Measurements from ENCODE around the gene DNAJB2. TPM values are rescaled to one million over a fixed set of nuclear protein-coding genes. Genes with fewer than 3 reads are reported as not detected.

DNAJB2 gene
- total and polyA plus RNA-seq, 2 of the 8 experiments (the other 6 are each of a cell fraction or from before 2014, with no cell fraction given): 21.0 to 26.3 TPM

MicroRNAs encoded within 50 kb of the gene (microRNA counts, 767-probe panel; counts per million panel counts)
- 879 counts per million, percentile 95 among the panel's probes with 10 or more counts for microRNA hsa-miR-153

Small RNA genes within 50 kb of the gene (microRNA-seq; reads per million reads assigned to microRNA genes)
- gene MIR153-1 (ENCODE audit: borderline microRNAs expressed in 2 of 2, borderline number of aligned reads in 2 of 2, borderline replicate concordance in 1 of 2): 0 reads per million in 2 experiments

Small RNA genes within 50 kb of the gene (small RNA-seq; reads per million reads assigned to genes)
- 21.4 reads per million, percentile 92 among the genes with 10 or more reads in this experiment for gene MIR153-1 (ENCODE audit: insufficient read depth)

Other genes starting within 250 kb of the DNAJB2 start
- 0.13 and 0.19 TPM in 2 replicates for gene CFAP65, start 237.8 kb upstream of the DNAJB2 start, total RNA-seq (2021; fragmentation: NEBNext Ultra II Directional; extraction: Animal tissue kit (Norgen Biotek cat#: 25700))
- 0.38 and 0.45 TPM in 2 replicates for gene CFAP65, start 237.8 kb upstream of the DNAJB2 start, polyA plus RNA-seq (2011; rRNA removed)
- gene IHH, start 218.4 kb upstream of the DNAJB2 start, total RNA-seq (2021; fragmentation: NEBNext Ultra II Directional; extraction: Animal tissue kit (Norgen Biotek cat#: 25700)): not detected in 2 replicates
- 0.03 and 0.13 TPM in 2 replicates for gene IHH, start 218.4 kb upstream of the DNAJB2 start, polyA plus RNA-seq (2011; rRNA removed)
- gene NHEJ1, start 118.6 kb upstream of the DNAJB2 start, total RNA-seq (2021; fragmentation: NEBNext Ultra II Directional; extraction: Animal tissue kit (Norgen Biotek cat#: 25700)): 22.7 and 25.7 TPM in 2 replicates
- gene NHEJ1, start 118.6 kb upstream of the DNAJB2 start, polyA plus RNA-seq (2011; rRNA removed): 19.4 and 24.1 TPM in 2 replicates
- gene SLC23A3, start 109.3 kb upstream of the DNAJB2 start, total RNA-seq (2021; fragmentation: NEBNext Ultra II Directional; extraction: Animal tissue kit (Norgen Biotek cat#: 25700)): 0.84 and 0.90 TPM in 2 replicates
- 0.31 and 0.35 TPM in 2 replicates for gene SLC23A3, start 109.3 kb upstream of the DNAJB2 start, polyA plus RNA-seq (2011; rRNA removed)
- gene CNPPD1, start 102.4 kb upstream of the DNAJB2 start, total RNA-seq (2021; fragmentation: NEBNext Ultra II Directional; extraction: Animal tissue kit (Norgen Biotek cat#: 25700)): 32.9 and 33.0 TPM in 2 replicates
- gene CNPPD1, start 102.4 kb upstream of the DNAJB2 start, polyA plus RNA-seq (2011; rRNA removed): 35.9 and 44.8 TPM in 2 replicates
- 50.2 and 51.3 TPM in 2 replicates for gene RETREG2, start 101.1 kb upstream of the DNAJB2 start, total RNA-seq (2021; fragmentation: NEBNext Ultra II Directional; extraction: Animal tissue kit (Norgen Biotek cat#: 25700))
- gene RETREG2, start 101.1 kb upstream of the DNAJB2 start, polyA plus RNA-seq (2011; rRNA removed): 66.8 and 67.4 TPM in 2 replicates
- 16.0 and 16.6 TPM in 2 replicates for gene ZFAND2B, start 72.6 kb upstream of the DNAJB2 start, total RNA-seq (2021; fragmentation: NEBNext Ultra II Directional; extraction: Animal tissue kit (Norgen Biotek cat#: 25700))
- gene ZFAND2B, start 72.6 kb upstream of the DNAJB2 start, polyA plus RNA-seq (2011; rRNA removed): 17.9 and 20.2 TPM in 2 replicates
- gene ABCB6, start 60.4 kb upstream of the DNAJB2 start, total RNA-seq (2021; fragmentation: NEBNext Ultra II Directional; extraction: Animal tissue kit (Norgen Biotek cat#: 25700)): 44.9 and 49.9 TPM in 2 replicates
- gene ABCB6, start 60.4 kb upstream of the DNAJB2 start, polyA plus RNA-seq (2011; rRNA removed): 50.6 and 65.6 TPM in 2 replicates
- gene ATG9A, start 49.7 kb upstream of the DNAJB2 start, total RNA-seq (2021; fragmentation: NEBNext Ultra II Directional; extraction: Animal tissue kit (Norgen Biotek cat#: 25700)): 43.6 and 43.8 TPM in 2 replicates
- gene ATG9A, start 49.7 kb upstream of the DNAJB2 start, polyA plus RNA-seq (2011; rRNA removed): 66.8 and 82.2 TPM in 2 replicates
- gene ANKZF1, start 49.6 kb upstream of the DNAJB2 start, total RNA-seq (2021; fragmentation: NEBNext Ultra II Directional; extraction: Animal tissue kit (Norgen Biotek cat#: 25700)): 44.4 and 50.1 TPM in 2 replicates
- gene ANKZF1, start 49.6 kb upstream of the DNAJB2 start, polyA plus RNA-seq (2011; rRNA removed): 32.5 and 43.7 TPM in 2 replicates
- 3.2 and 3.7 TPM in 2 replicates for gene GLB1L, start 33.9 kb upstream of the DNAJB2 start, total RNA-seq (2021; fragmentation: NEBNext Ultra II Directional; extraction: Animal tissue kit (Norgen Biotek cat#: 25700))
- gene GLB1L, start 33.9 kb upstream of the DNAJB2 start, polyA plus RNA-seq (2011; rRNA removed): 3.7 and 4.0 TPM in 2 replicates
- 17.0 and 21.3 TPM in 2 replicates for gene STK16, start 33.9 kb upstream of the DNAJB2 start, total RNA-seq (2021; fragmentation: NEBNext Ultra II Directional; extraction: Animal tissue kit (Norgen Biotek cat#: 25700))
- gene STK16, start 33.9 kb upstream of the DNAJB2 start, polyA plus RNA-seq (2011; rRNA removed): 51.4 and 69.9 TPM in 2 replicates
- gene TUBA4B, start 26.1 kb upstream of the DNAJB2 start, total RNA-seq (2021; fragmentation: NEBNext Ultra II Directional; extraction: Animal tissue kit (Norgen Biotek cat#: 25700)): 0.24 TPM in 1 of 2 replicates, not detected in the other
- gene TUBA4B, start 26.1 kb upstream of the DNAJB2 start, polyA plus RNA-seq (2011; rRNA removed): 0.08 and 0.25 TPM in 2 replicates
- gene TUBA4A, start 25.4 kb upstream of the DNAJB2 start, total RNA-seq (2021; fragmentation: NEBNext Ultra II Directional; extraction: Animal tissue kit (Norgen Biotek cat#: 25700)): 59.5 and 67.3 TPM in 2 replicates
- 172 and 174 TPM in 2 replicates for gene TUBA4A, start 25.4 kb upstream of the DNAJB2 start, polyA plus RNA-seq (2011; rRNA removed)
- 5.2 and 5.4 TPM in 2 replicates for gene PTPRN, start 30.0 kb downstream of the DNAJB2 start, total RNA-seq (2021; fragmentation: NEBNext Ultra II Directional; extraction: Animal tissue kit (Norgen Biotek cat#: 25700))
- 8.2 and 17.4 TPM in 2 replicates for gene PTPRN, start 30.0 kb downstream of the DNAJB2 start, polyA plus RNA-seq (2011; rRNA removed)
- not detected in 2 replicates for gene RESP18, start 53.4 kb downstream of the DNAJB2 start, total RNA-seq (2021; fragmentation: NEBNext Ultra II Directional; extraction: Animal tissue kit (Norgen Biotek cat#: 25700))
- 0.11 TPM in 1 of 2 replicates, not detected in the other for gene RESP18, start 53.4 kb downstream of the DNAJB2 start, polyA plus RNA-seq (2011; rRNA removed)
- 59.8 and 64.2 TPM in 2 replicates for gene DNPEP, start 108.5 kb downstream of the DNAJB2 start, total RNA-seq (2021; fragmentation: NEBNext Ultra II Directional; extraction: Animal tissue kit (Norgen Biotek cat#: 25700))
- 109 and 142 TPM in 2 replicates for gene DNPEP, start 108.5 kb downstream of the DNAJB2 start, polyA plus RNA-seq (2011; rRNA removed)
- gene DES, start 139.0 kb downstream of the DNAJB2 start, total RNA-seq (2021; fragmentation: NEBNext Ultra II Directional; extraction: Animal tissue kit (Norgen Biotek cat#: 25700)): 1.5 and 1.8 TPM in 2 replicates
- 3.8 and 4.3 TPM in 2 replicates for gene DES, start 139.0 kb downstream of the DNAJB2 start, polyA plus RNA-seq (2011; rRNA removed)
- gene SPEG, start 155.5 kb downstream of the DNAJB2 start, total RNA-seq (2021; fragmentation: NEBNext Ultra II Directional; extraction: Animal tissue kit (Norgen Biotek cat#: 25700)): 32.0 and 36.7 TPM in 2 replicates
- gene SPEG, start 155.5 kb downstream of the DNAJB2 start, polyA plus RNA-seq (2011; rRNA removed): 19.9 and 37.1 TPM in 2 replicates
- 34.3 and 35.3 TPM in 2 replicates for gene GMPPA, start 219.5 kb downstream of the DNAJB2 start, total RNA-seq (2021; fragmentation: NEBNext Ultra II Directional; extraction: Animal tissue kit (Norgen Biotek cat#: 25700))
- gene GMPPA, start 219.5 kb downstream of the DNAJB2 start, polyA plus RNA-seq (2011; rRNA removed): 98.8 and 101 TPM in 2 replicates
- gene ASIC4, start 235.1 kb downstream of the DNAJB2 start, total RNA-seq (2021; fragmentation: NEBNext Ultra II Directional; extraction: Animal tissue kit (Norgen Biotek cat#: 25700)): 0.19 and 0.22 TPM in 2 replicates
- 0.12 and 0.30 TPM in 2 replicates for gene ASIC4, start 235.1 kb downstream of the DNAJB2 start, polyA plus RNA-seq (2011; rRNA removed)

Measured in H1 (cell line).